Pancreas (tissue), 10 donors: Measurements from ENCODE around the gene GRAP. TPM values are rescaled to one million over a fixed set of nuclear protein-coding genes. Genes with fewer than 3 reads are reported as not detected.

Experiments
- ATAC-seq, 4 donors: fragments of 200-7000 bp; cut with Tn5 transposase; one replicate each; pipeline versions ENCODE4 v1.8.0 to v1.9.1; 2020; ENCODE audit warnings: mild to moderate bottlenecking in 4 of 4, moderate library complexity in 4 of 4
- DNase-seq, 6 donors: peaks; one replicate each; pipeline ENCODE4 v3.0.0-alpha.2; 2020
- FAIRE-seq: peaks from 2 replicates; lab custom pipeline; 2012; peaks lifted over from hg19 to GRCh38; lab: Jason Lieb, UNC
- H3K27ac ChIP-seq, 4 donors: fragments of 200-600 bp; sonication (generic); 1 replicate in 3 of 4; 2 replicates in 1 of 4; pipeline versions ENCODE4 v1.5.0 to v1.8.0; 2020
- H3K27me3 ChIP-seq, 4 donors: fragments of 200-600 bp; one replicate each; pipeline ENCODE4 v1.8.0; 2021
- H3K36me3 ChIP-seq, 3 donors: fragments of 200-600 bp; sonication (generic) in 1 of 3; one replicate each; pipeline versions ENCODE4 v1.5.0 to v1.8.0; 2020 to 2021
- H3K4me1 ChIP-seq, 3 donors: fragments of 200-600 bp; one replicate each; pipeline ENCODE4 v1.8.0; 2021
- H3K4me3 ChIP-seq, 4 donors: fragments of 200-600 bp; sonication (generic) in 2 of 4; one replicate each; pipeline versions ENCODE4 v1.5.0 to v1.8.0; 2020 to 2021
- H3K9me3 ChIP-seq, 4 donors: fragments of 200-600 bp; one replicate each; pipeline ENCODE4 v1.8.0; 2021
- WGBS, 2 donors: extraction: QIAGEN DNeasy Blood & Tissue Kit; methylation state at CpG; one replicate each; pipeline ENCODE4 v1.1.7; 2013; 5-methylcytosine and 5-hydroxymethylcytosine counted together
- intact Hi-C, 3 donors: fragments of 100-400 bp; cut with DNase I; formaldehyde crosslinking; loops; one replicate each; pipeline versions ENCODE4 v1.11.1 to v1.14.2; 2022
- polyA plus RNA-seq, 2 donors: library from polyadenylated mRNA; stranded (reverse); fragments of 200-250 nt; gene quantifications; one replicate each; pipeline ENCODE4 v1.2.3, GENCODE V29; 2013
- total RNA-seq, 6 donors: library from RNA; stranded (reverse); fragmentation: NEBNext Ultra II Directional in 4 of 6; extraction: Animal tissue kit (Norgen Biotek cat#: 25700) in 4 of 6; gene quantifications; one replicate each; pipeline versions ENCODE4 v1.2.1 to v1.2.4, GENCODE V29; 2021 to 2023
- TF ChIP-seq, protein P1 (sequence below), 4 donors: fragments of 200-600 bp; sonication (generic) in 3 of 4; IDR thresholded peaks; one replicate each; pipeline versions ENCODE4 v1.5.0 to v1.8.0; 2021; ENCODE audit warnings: antibody characterized with exemption in 4 of 4
- donor health status: healthy with polysubstance abuse.
- donor health status: DM: no; HTN: no; CAD: no; lungs with moderate emphysema.
- donor health status: DM: no; HTN: no; CAD: no.
- donor health status: control.
- donor health status: control.
- donor health status: Bipolar disorder and iron deficiency.
- donor health status: DM: yes; HTN: yes; CAD: no.
- donor health status: DM: no; HTN: no; CAD: no.
- donor health status: DM: no; HTN: no; CAD: no.
- donor health status: DM: yes; HTN: yes; CAD: no.

GRAP gene
- total and polyA plus RNA-seq, 8 donors: 0.38 to 2.3 (median 0.97) TPM

DNA sequence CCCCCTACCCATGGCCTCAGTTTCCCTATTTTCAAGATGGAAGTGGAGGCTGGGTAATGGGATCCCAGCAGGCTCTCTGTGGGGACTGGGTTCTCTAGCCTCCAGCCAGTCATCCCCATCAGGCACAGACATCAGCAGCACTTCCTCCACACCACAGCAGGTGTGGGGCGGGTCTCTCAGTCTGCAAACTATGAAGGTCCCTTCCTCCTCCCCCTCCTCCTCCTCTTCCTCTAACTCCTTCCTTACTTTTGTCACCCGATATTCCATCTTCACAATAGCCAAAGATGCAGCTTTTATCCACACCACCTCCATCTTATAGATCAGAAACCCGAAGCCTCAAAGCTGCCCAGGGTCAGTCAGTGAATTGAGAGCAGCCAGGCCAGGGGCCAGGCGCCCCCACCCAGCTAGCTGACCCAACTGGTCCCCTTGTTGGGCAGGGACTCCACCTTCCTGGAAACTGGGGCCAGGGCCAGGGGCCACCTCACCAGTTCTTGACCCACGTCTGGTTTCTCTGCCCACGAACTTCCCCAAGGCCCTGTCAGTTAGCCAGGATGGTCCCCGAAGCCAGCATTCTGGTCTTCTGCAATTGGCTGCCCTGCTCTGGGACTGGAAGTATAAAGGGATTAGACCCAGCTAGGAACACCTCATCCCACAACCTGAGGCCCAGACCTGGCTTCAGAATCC, 44.7 kb downstream of the GRAP start:
- no peaks in the 10 kb centered on the region for H3K9me3 ChIP-seq
- ATAC-seq (no peak), DNase-seq (peak in 1 of 6 donors; percentile 58), FAIRE-seq (no peak)
- peaks cover 0 to 17% (median 4%) of the 10 kb centered on the region in 3 donors for H3K4me1 ChIP-seq
- 66 to 83% methylated on average over 7 of the region's 7 CpGs for WGBS, 2 donors
- no peaks in the 10 kb centered on the region for H3K36me3 ChIP-seq
- no peaks in the 10 kb centered on the region for H3K27me3 ChIP-seq
- H3K27ac ChIP-seq: peak overlapping the region; percentile 18 to 69 (median 27)
- intact Hi-C loops: no loop called here
- TF ChIP-seq, protein P1, sequence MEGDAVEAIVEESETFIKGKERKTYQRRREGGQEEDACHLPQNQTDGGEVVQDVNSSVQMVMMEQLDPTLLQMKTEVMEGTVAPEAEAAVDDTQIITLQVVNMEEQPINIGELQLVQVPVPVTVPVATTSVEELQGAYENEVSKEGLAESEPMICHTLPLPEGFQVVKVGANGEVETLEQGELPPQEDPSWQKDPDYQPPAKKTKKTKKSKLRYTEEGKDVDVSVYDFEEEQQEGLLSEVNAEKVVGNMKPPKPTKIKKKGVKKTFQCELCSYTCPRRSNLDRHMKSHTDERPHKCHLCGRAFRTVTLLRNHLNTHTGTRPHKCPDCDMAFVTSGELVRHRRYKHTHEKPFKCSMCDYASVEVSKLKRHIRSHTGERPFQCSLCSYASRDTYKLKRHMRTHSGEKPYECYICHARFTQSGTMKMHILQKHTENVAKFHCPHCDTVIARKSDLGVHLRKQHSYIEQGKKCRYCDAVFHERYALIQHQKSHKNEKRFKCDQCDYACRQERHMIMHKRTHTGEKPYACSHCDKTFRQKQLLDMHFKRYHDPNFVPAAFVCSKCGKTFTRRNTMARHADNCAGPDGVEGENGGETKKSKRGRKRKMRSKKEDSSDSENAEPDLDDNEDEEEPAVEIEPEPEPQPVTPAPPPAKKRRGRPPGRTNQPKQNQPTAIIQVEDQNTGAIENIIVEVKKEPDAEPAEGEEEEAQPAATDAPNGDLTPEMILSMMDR (IDR thresholded peaks at IDR 0.05): no peak
- peak overlapping the region in 1 of 4 donors; percentile 84 for H3K4me3 ChIP-seq

- TF ChIP-seq, protein P1 (IDR thresholded peaks at IDR 0.05): no peak
- peaks cover 0 to 17% (median 4%) of the 10 kb centered on the region in 3 donors for H3K4me1 ChIP-seq
- no peak for FAIRE-seq
- H3K4me3 ChIP-seq: no peak overlapping the region
- DNase-seq: peak in 3 of 6 donors; percentile 26 to 66 (median 39)
- no peaks in the 10 kb centered on the region for H3K9me3 ChIP-seq
- intact Hi-C loops: no loop called here
- WGBS, 2 donors: 50 to 51% methylated on average over 17 of the region's 17 CpGs
- H3K27me3 ChIP-seq: no peaks in the 10 kb centered on the region
- peak overlapping the region in 3 of 4 donors; percentile 18 to 75 (median 69) for H3K27ac ChIP-seq
- no peaks in the 10 kb centered on the region for H3K36me3 ChIP-seq
- peak in 3 of 4 donors; percentile 29 to 55 (median 44) for ATAC-seq
These were observed 46.0 kb downstream of the GRAP start for GRCh38 chr17:19000531-19001325.

GRCh38 chr17:18999911-19000310, 46.8 kb downstream of the GRAP start:
- Histone ChIP-seq H3K9me3 (no peaks in the 10 kb centered on the region), H3K27ac (peak overlapping the region in 3 of 4 donors; percentile 18 to 75 (median 69)), H3K27me3 (no peaks in the 10 kb centered on the region), H3K4me1 (peaks cover 0 to 14% (median 4%) of the 10 kb centered on the region in 3 donors), H3K36me3 (no peaks in the 10 kb centered on the region), H3K4me3 (no peak overlapping the region)
- intact Hi-C loops: no loop called here
- DNase-seq (peak in 1 of 6 donors; percentile 40), ATAC-seq (no peak), FAIRE-seq (no peak)
- 79% methylated on average over 5 to 6 of the region's 6 CpGs for WGBS, 2 donors
- TF ChIP-seq, protein P1 (IDR thresholded peaks at IDR 0.05): no peak

DNA sequence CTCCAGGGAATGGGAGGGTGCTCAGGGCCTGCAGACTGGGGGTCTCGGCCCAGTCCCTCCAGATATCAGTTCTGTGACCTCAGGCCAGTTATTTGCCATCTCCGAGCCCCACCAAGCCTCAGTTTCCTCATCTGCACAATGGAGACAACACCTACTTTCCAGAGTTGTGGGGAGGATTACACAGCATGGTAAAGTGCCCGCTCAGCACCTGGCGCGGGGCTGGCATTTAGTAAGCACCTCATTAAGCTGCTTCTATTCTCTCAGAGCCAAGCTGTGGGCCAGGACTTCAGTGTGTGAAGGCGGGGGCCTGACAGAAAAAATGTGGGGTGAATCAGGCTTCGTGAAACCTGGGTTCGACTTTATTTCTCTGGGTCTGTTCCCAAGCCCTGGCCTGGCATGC, 47.4 kb downstream of the GRAP start:
- Histone ChIP-seq H3K27ac (no peak overlapping the region), H3K36me3 (no peaks in the 10 kb centered on the region), H3K4me3 (no peak overlapping the region), H3K4me1 (peaks cover 0 to 13% (median 4%) of the 10 kb centered on the region in 3 donors), H3K9me3 (no peaks in the 10 kb centered on the region), H3K27me3 (no peaks in the 10 kb centered on the region)
- no peak for ATAC-seq
- intact Hi-C loops: no loop called here
- WGBS, 2 donors: 88 to 94% methylated on average over 8 of the region's 8 CpGs
- FAIRE-seq: no peak
- TF ChIP-seq, protein P1 (IDR thresholded peaks at IDR 0.05): no peak
- DNase-seq: no peak
